Activated CD4-positive, alpha-beta T cell treated with anti-CD3 and anti-CD28 coated beads, Interleukin-2, amount 10 ng/mL, durations not matched to agents 24 days and 14 days (primary cell): Measurements from ENCODE around the gene WFS1. TPM values are rescaled to one million over a fixed set of nuclear protein-coding genes. Genes with fewer than 3 reads are reported as not detected.

Experiments used
- DNase-seq: peaks from one replicate; pipeline ENCODE4 v3.0.0; 2022
- H3K27ac Mint-ChIP-seq: one replicate; pipeline ENCODE4 v1.8.0; 2022; ENCODE audit warnings: mild to moderate bottlenecking, mixed read lengths
- H3K27me3 Mint-ChIP-seq: one replicate; pipeline ENCODE4 v1.8.0; 2022; ENCODE audit warnings: mixed read lengths
- H3K36me3 Mint-ChIP-seq: one replicate; pipeline ENCODE4 v1.8.0; 2022; ENCODE audit warnings: low read depth, mild to moderate bottlenecking, mixed read lengths
- H3K4me1 Mint-ChIP-seq: one replicate; pipeline ENCODE4 v1.8.0; 2021; ENCODE audit warnings: mixed read lengths
- H3K4me3 Mint-ChIP-seq: one replicate; pipeline ENCODE4 v1.8.0; 2022; ENCODE audit warnings: mild to moderate bottlenecking, moderate library complexity, mixed read lengths
- H3K9me3 Mint-ChIP-seq: one replicate; pipeline ENCODE4 v1.8.0; 2021; ENCODE audit warnings: mixed read lengths
- intact Hi-C: fragments of 100-400 bp; cut with micrococcal nuclease; formaldehyde crosslinking; loops from one replicate; pipeline ENCODE4 v1.15.1; 2023
- total RNA-seq: library from RNA; stranded (reverse); gene quantifications from 2 replicates; pipeline ENCODE4 v1.2.3, GENCODE V29; 2022

The WFS1 gene
- total RNA-seq, 1 donor from 2014 or later: 4.7 TPM

GRCh38 chr4:6288871-6289270 is 19.2 kb downstream of the WFS1 start:
- intact Hi-C loops: no loop called here
- H3K27me3 Mint-ChIP-seq: no peaks in the 10 kb centered on the region
- DNase-seq: no peak
- H3K4me1 Mint-ChIP-seq: no peaks in the 10 kb centered on the region
- no peaks in the 10 kb centered on the region for H3K36me3 Mint-ChIP-seq
- H3K9me3 Mint-ChIP-seq: no peaks in the 10 kb centered on the region
- H3K4me3 Mint-ChIP-seq: no peak overlapping the region
- no peak overlapping the region for H3K27ac Mint-ChIP-seq

DNA sequence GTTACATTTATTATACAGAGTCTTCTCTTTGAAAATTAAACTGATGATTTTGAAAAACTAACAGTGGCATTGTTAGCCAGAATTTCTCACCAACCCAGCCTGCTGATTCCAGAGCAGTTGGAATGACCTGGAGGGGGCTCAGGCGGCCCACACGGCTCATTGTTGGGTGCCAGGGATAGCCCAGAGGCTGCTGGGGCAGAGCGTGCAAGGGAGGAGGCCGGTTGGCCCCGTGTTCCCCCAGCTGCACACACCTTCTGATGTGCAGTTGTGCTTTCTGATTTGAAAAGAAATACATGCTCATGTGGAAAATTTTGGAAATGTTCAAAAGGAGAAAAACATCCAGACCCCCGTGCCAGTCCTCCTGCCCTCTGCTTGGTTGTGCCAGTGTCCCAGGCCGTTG is 20.6 kb downstream of the WFS1 start:
- intact Hi-C loops: no loop called here

DNA sequence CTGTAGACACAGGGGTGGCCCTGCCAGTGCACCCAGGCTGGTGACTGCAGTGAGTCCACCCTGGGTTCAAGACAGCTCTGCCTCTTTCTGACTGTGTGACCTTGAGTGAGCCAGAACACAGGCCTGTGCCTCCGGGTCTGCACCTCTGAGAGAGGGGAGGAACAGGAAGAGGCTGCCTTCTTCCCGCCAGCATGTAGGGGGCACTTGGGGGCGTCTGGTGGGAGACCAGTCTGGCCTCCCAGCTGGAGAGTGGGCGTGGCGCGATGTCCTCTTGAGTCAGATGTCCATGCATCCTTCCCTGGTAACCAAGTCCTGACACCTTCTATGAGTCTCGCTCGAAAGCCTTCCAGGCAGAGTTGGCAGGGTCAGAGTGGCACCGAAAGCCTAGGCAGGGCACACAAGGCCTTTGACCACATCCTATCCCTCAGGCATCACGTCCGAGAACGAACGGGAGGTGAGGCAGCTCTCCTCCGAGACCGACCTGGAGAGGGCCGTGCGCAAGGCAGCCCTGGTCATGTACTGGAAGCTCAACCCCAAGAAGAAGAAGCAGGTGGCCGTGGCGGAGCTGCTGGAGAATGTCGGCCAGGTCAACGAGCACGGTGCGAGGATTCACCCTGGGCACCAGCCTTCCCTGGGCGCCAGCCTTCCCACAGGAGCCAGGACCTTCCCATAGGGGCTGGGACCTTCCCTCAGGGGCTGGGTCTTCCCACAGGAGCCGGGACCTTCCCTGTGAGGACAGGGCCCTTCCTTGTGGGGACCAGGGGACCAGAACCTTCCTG is 21.3 kb downstream of the WFS1 start:
- Mint-ChIP-seq H3K4me1 (no peaks in the 10 kb centered on the region), H3K27me3 (no peaks in the 10 kb centered on the region), H3K4me3 (no peak overlapping the region), H3K36me3 (no peaks in the 10 kb centered on the region), H3K27ac (no peak overlapping the region), H3K9me3 (no peaks in the 10 kb centered on the region)
- DNase-seq: no peak
- intact Hi-C loops: no loop called here

More for the DNA sequence above, 20.6 kb downstream of the WFS1 start:
- H3K9me3 Mint-ChIP-seq: no peaks in the 10 kb centered on the region
- no peak for DNase-seq
- H3K36me3 Mint-ChIP-seq: no peaks in the 10 kb centered on the region
- H3K4me1 Mint-ChIP-seq: no peaks in the 10 kb centered on the region
- H3K4me3 Mint-ChIP-seq: no peak overlapping the region
- no peak overlapping the region for H3K27ac Mint-ChIP-seq
- H3K27me3 Mint-ChIP-seq: no peaks in the 10 kb centered on the region

DNA sequence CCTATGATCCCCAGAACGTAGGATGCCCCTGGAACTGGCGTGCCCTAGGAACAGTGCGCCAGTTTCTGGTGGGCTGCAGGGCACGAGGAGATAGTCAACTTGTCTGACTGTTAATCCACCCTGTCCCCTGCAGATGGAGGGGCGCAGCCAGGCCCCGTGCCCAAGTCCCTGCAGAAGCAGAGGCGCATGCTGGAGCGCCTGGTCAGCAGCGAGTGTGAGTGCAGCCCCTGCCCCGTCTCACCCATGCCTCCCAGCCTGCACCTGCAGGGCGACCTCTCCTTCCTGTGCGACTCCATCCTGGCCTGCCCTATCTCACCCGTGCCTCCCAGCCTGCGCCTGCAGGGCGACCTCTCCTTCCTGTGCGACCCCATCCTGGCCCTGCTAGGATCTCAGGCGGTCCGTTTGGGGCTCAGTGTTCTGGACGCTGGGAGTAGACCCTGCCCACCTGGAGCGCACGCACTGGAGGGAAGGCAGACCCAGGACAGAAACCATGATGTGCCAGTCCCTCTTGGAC is 22.2 kb downstream of the WFS1 start:
- intact Hi-C loops: no loop called here
- Mint-ChIP-seq H3K27me3 (no peaks in the 10 kb centered on the region), H3K4me3 (no peak overlapping the region), H3K9me3 (no peaks in the 10 kb centered on the region), H3K4me1 (no peaks in the 10 kb centered on the region), H3K27ac (no peak overlapping the region), H3K36me3 (no peaks in the 10 kb centered on the region)
- DNase-seq: no peak

DNA sequence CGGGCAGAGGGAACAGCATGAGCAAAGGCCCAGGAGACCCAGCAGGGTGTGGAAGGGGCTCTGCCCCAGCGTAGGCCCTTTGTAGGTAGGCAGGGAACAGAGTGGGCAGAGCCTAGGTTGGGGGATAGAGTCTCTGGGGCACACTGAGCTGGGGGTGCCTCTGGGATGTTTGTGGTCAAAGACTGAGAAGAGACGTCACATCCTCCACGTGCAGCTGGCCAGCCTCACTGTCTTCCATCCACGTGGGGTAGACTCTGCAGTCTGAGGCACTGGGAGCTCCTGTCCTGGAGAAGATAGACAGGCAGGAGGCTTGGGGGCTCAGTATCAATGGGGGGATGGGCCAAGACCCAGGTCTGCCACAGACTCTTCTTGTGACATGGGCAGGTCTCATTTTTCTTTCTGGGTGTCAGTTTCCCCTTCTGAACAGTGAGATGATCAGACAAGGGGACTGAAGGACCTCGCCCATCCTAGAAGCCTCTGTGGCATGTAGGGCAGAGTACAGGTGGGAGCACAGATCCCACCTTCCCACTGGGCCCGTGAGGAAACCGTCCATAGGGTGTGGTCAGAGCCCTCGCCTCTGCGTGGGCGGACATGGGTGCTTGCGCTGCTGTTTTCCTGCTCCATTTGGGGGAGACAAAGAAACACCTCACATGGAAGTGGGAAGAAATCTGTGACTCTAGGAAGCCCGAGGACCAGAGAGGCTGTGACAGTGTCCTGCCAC is 22.9 kb downstream of the WFS1 start:
- H3K9me3 Mint-ChIP-seq: no peaks in the 10 kb centered on the region
- no peaks in the 10 kb centered on the region for H3K36me3 Mint-ChIP-seq
- intact Hi-C loops: no loop called here
- DNase-seq: no peak
- no peak overlapping the region for H3K27ac Mint-ChIP-seq
- no peaks in the 10 kb centered on the region for H3K27me3 Mint-ChIP-seq
- H3K4me3 Mint-ChIP-seq: no peak overlapping the region
- no peaks in the 10 kb centered on the region for H3K4me1 Mint-ChIP-seq

GRCh38 chr4:6293097-6293445 is 23.4 kb downstream of the WFS1 start:
- no peaks in the 10 kb centered on the region for H3K9me3 Mint-ChIP-seq
- no peaks in the 10 kb centered on the region for H3K4me1 Mint-ChIP-seq
- no peak for DNase-seq
- no peak overlapping the region for H3K27ac Mint-ChIP-seq
- no peaks in the 10 kb centered on the region for H3K27me3 Mint-ChIP-seq
- intact Hi-C loops: no loop called here
- no peaks in the 10 kb centered on the region for H3K36me3 Mint-ChIP-seq
- no peak overlapping the region for H3K4me3 Mint-ChIP-seq

DNA sequence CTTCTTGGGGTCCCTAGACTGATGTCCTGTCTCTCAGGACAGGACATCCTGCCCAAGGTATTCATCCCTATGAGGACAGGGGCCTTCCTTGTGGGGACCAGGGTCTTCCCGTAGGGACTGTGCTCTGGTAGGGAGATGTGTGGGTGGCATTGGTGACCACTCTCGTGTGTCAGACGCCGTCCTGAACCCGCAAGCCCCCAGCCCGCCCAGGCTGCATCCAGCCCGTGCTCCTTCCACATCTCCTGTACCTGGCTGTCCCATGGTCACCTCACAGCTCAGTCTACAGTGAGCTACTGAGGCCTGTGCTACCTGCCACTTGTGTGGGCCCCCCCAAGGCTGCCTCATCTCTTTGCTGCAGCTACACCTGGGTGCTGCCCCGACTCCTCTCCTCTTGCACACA is 24.0 kb downstream of the WFS1 start:
- intact Hi-C loops: no loop called here
- Mint-ChIP-seq H3K9me3 (no peaks in the 10 kb centered on the region), H3K27me3 (no peaks in the 10 kb centered on the region), H3K4me3 (no peak overlapping the region), H3K4me1 (no peaks in the 10 kb centered on the region), H3K27ac (no peak overlapping the region), H3K36me3 (no peaks in the 10 kb centered on the region)
- DNase-seq: no peak

GRCh38 chr4:6294705-6295421 is 25.2 kb downstream of the WFS1 start:
- Mint-ChIP-seq H3K9me3 (no peaks in the 10 kb centered on the region), H3K4me1 (no peaks in the 10 kb centered on the region), H3K36me3 (no peaks in the 10 kb centered on the region), H3K4me3 (no peak overlapping the region), H3K27me3 (no peaks in the 10 kb centered on the region), H3K27ac (no peak overlapping the region)
- intact Hi-C loops: no loop called here
- DNase-seq: no peak

- no peak for DNase-seq
- Mint-ChIP-seq H3K27me3 (no peaks in the 10 kb centered on the region), H3K4me1 (no peaks in the 10 kb centered on the region), H3K27ac (no peak overlapping the region), H3K4me3 (no peak overlapping the region), H3K9me3 (no peaks in the 10 kb centered on the region), H3K36me3 (no peaks in the 10 kb centered on the region)
- intact Hi-C loops: no loop called here
Observed at GRCh38 chr4:6295495-6295894, 25.8 kb downstream of the WFS1 start.

DNA sequence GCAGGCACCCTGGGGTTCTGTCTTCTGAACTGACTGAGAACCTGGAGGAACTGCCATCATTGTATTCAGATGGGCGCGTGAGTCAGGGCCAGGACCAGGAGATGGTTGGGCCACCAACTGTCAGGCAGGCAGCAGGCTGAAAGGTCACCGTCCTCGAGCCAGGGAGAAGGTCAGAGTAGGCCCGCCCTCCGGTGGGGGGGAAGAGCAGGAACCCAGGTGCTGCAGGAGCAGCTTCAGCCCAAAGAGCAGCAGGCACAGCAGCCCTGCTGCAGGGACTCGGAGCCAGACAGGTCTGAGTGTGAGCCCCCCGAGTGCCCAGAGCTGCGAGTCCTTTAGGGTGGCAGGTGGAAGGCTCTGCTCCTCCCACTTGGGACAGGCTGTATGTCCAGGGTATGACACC is 26.4 kb downstream of the WFS1 start:
- intact Hi-C loops: no loop called here
- Mint-ChIP-seq H3K4me3 (no peak overlapping the region), H3K36me3 (no peaks in the 10 kb centered on the region), H3K9me3 (no peaks in the 10 kb centered on the region), H3K27me3 (no peaks in the 10 kb centered on the region), H3K27ac (no peak overlapping the region), H3K4me1 (no peaks in the 10 kb centered on the region)
- DNase-seq: no peak

DNA sequence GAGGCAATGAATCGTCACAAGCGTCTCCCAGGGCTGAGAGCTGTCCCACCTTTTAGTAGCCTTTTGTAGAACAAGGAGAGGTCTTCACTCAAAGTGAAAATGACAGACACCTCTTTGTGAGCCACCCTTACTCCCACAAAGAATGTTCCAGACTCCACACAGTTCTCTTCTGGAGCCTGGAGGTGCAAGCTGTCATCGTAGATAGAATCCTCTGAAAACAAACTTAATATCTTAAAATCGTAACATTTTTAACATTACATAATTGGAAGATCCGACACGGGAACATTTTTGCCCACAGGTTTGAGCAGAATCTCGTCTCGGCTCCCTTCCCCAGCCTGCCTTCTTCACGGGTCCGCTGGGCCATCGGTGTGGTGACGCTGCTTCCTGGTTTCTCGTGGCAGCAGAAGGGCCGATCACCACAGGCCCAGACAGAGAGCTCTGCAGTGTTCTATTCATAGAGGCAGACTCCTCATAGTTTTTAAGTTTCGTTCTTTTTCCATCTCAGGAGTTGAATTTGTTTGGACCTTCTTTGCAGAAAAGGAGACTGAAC is 27.7 kb downstream of the WFS1 start:
- Mint-ChIP-seq H3K4me1 (no peaks in the 10 kb centered on the region), H3K4me3 (no peak overlapping the region), H3K36me3 (no peaks in the 10 kb centered on the region), H3K9me3 (no peaks in the 10 kb centered on the region), H3K27ac (no peak overlapping the region), H3K27me3 (no peaks in the 10 kb centered on the region)
- DNase-seq: no peak
- intact Hi-C loops: no loop called here

GRCh38 chr4:6298035-6298434 is 28.4 kb downstream of the WFS1 start:
- H3K4me1 Mint-ChIP-seq: no peaks in the 10 kb centered on the region
- H3K36me3 Mint-ChIP-seq: no peaks in the 10 kb centered on the region
- H3K4me3 Mint-ChIP-seq: no peak overlapping the region
- DNase-seq: no peak
- H3K9me3 Mint-ChIP-seq: no peaks in the 10 kb centered on the region
- no peaks in the 10 kb centered on the region for H3K27me3 Mint-ChIP-seq
- H3K27ac Mint-ChIP-seq: no peak overlapping the region
- intact Hi-C loops: no loop called here

DNA sequence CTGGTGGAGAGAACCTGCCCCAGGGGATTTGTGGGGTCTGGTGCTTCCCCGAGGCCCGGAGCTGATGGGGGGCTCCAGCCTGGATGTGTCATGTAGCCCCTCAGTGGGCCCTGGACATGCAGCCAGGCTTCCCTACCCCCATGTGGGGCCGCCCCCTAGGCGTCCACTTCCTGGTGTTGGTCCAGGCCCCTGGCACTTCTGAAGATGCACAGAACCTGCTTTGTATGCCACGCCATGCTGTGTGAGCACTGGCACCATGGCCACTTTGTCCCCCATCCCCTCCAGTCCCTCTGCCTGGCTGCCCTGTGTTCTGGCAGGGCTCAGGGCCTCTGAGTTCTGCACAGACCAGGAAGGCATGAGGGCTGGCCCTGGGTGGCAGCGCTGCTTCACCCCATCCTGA is 29.2 kb downstream of the WFS1 start:
- no peak for DNase-seq
- H3K4me1 Mint-ChIP-seq: no peaks in the 10 kb centered on the region
- H3K4me3 Mint-ChIP-seq: no peak overlapping the region
- H3K9me3 Mint-ChIP-seq: no peaks in the 10 kb centered on the region
- H3K36me3 Mint-ChIP-seq: no peaks in the 10 kb centered on the region
- intact Hi-C loops: no loop called here
- H3K27me3 Mint-ChIP-seq: no peaks in the 10 kb centered on the region
- H3K27ac Mint-ChIP-seq: no peak overlapping the region

- Mint-ChIP-seq H3K27me3 (no peaks in the 10 kb centered on the region), H3K9me3 (no peaks in the 10 kb centered on the region), H3K4me1 (no peaks in the 10 kb centered on the region), H3K36me3 (no peaks in the 10 kb centered on the region), H3K27ac (no peak overlapping the region), H3K4me3 (no peak overlapping the region)
- intact Hi-C loops: no loop called here
- DNase-seq: no peak
Observed at GRCh38 chr4:6299875-6300274, 30.2 kb downstream of the WFS1 start.
